Neural cell (in vitro differentiated cells): ENCODE measurements around the gene SPATS2L. TPM values are rescaled to one million over a fixed set of nuclear protein-coding genes. Genes with fewer than 3 reads are reported as not detected.

Experiments used
- polyA plus RNA-seq: library from polyadenylated mRNA; depleted of rRNA; stranded (reverse); fragments of >200 nt; gene quantifications from 2 replicates; pipeline ENCODE4 v1.2.3, GENCODE V29; 2014
- small RNA-seq, 3 experiments: library from RNA; depleted of rRNA; stranded (forward); fragments of <200 nt; gene quantifications; one replicate each; pipeline ENCODE3, GENCODE V24; 2012

The SPATS2L gene
- polyA plus RNA-seq, 1 donor from 2014 or later = 8.5 TPM

Small RNA genes lying within 50 kb of the gene (small RNA-seq; reads per million reads assigned to genes)
- gene RNY4P34 = 0 to 0.24 (median 0) reads per million in 3 experiments

Other genes starting within 250 kb of the SPATS2L start
- 17.0 and 17.8 TPM in 2 replicates for gene KCTD18, start 203.4 kb downstream of the SPATS2L start, polyA plus RNA-seq
- 0.73 and 1.4 TPM in 2 replicates for gene SGO2, start 219.5 kb downstream of the SPATS2L start, polyA plus RNA-seq